Subcutaneous abdominal adipose tissue (tissue), 5 donors: ENCODE measurements around the gene NSG1.

Source experiments
- H3K27ac ChIP-seq: one replicate; pipeline ENCODE4 v1.7.0; 2013; ENCODE audit warnings: low read depth, mild to moderate bottlenecking, inconsistent platforms, low read length, moderate library complexity
- H3K27me3 ChIP-seq, 5 donors: one replicate each; pipeline ENCODE4 v1.7.0; 2013; ENCODE audit warnings: low read length in 5 of 5, inconsistent platforms in 1 of 5; ENCODE audit not compliant: control insufficient read depth in 5 of 5, insufficient read depth in 4 of 5
- H3K36me3 ChIP-seq, 5 donors: one replicate each; pipeline ENCODE4 v1.7.0; 2013; ENCODE audit warnings: low read length in 5 of 5; ENCODE audit not compliant: control insufficient read depth in 5 of 5, insufficient read depth in 5 of 5
- H3K4me1 ChIP-seq, 5 donors: one replicate each; pipeline ENCODE4 v1.7.0; 2013; ENCODE audit warnings: low read length in 5 of 5, mild to moderate bottlenecking in 3 of 5, moderate library complexity in 1 of 5; ENCODE audit not compliant: control insufficient read depth in 5 of 5, insufficient read depth in 5 of 5
- H3K4me3 ChIP-seq, 5 donors: one replicate each; pipeline ENCODE4 v1.7.0; 2013; ENCODE audit warnings: low read length in 5 of 5, low read depth in 1 of 5
- H3K9ac ChIP-seq, 5 donors: one replicate each; pipeline ENCODE4 v1.7.0; 2013; ENCODE audit warnings: low read length in 5 of 5, mild to moderate bottlenecking in 4 of 5, moderate library complexity in 3 of 5
- H3K9me3 ChIP-seq, 5 donors: one replicate each; pipeline ENCODE4 v1.7.0; 2013; ENCODE audit warnings: low read length in 5 of 5; ENCODE audit not compliant: control insufficient read depth in 5 of 5
- donor health status: healthy.
- donor health status: healthy.
- donor health status: healthy.
- donor health status: healthy.
- donor health status: healthy.

Gene NSG1

DNA sequence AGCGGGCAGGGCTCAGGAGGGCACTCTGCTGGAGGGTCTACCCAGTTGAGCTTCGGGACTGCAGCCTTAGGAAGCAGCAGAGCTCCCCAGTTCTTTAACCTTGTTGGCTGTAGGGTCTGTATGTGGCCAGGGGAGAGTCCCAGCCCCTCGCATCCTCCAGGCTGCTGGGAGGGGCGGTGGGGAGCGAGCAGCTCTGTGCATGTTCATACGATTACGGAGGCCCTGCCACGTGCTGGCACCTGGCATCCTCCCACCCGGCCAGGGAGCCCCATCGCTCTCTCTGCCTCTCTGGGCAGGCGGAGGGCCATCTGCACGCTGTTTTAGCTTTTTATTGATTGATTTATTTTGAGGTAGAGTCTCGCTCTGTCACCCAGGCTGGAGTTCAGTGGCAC, 21.2 kb downstream of the NSG1 start:
- no peaks in the 10 kb centered on the region for H3K4me1 ChIP-seq
- H3K27me3 ChIP-seq: peaks cover 15 to 44% (median 33%) of the 10 kb centered on the region in 5 donors
- H3K9ac ChIP-seq: no peak overlapping the region
- no peak overlapping the region for H3K27ac ChIP-seq
- no peaks in the 10 kb centered on the region for H3K9me3 ChIP-seq
- no peaks in the 10 kb centered on the region for H3K36me3 ChIP-seq
- no peak overlapping the region for H3K4me3 ChIP-seq

DNA sequence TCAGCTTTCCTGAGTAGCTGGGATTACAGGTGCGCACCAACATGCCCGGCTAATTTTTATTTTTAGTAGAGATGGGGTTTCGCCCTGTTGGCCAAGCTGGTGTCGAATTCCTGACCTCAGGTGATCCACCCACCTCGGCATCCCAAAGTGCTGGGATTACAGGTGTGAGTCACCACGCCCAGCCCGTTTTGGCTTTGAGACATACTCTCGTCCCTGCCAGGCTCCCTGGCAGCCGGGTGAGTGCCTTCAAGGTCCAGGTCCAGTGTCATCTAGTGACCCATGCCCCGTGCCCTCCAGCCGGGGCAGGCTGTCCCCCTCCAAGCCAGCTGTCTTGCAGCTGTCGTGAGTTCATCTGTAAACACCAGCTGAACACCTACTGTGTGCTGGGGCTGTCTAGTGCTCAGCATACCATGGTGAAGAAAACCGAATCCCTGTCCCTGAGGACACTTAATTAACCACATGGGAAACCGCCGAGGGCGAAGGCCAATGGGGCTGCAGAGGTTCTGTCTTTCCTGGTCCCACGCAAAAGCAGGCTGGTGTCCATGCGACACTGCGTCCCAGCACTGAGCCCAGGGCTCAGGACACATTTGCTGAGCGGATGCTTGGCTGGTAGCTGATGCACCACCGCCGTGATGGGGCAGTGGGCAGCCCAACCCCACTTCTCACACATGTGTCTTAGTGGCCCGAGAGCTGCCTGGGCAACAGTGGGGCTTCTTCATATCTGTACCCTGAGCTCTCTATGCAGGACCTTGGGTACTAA, 21.9 kb downstream of the NSG1 start:
- peaks cover 15 to 39% (median 27%) of the 10 kb centered on the region in 5 donors for H3K27me3 ChIP-seq

DNA sequence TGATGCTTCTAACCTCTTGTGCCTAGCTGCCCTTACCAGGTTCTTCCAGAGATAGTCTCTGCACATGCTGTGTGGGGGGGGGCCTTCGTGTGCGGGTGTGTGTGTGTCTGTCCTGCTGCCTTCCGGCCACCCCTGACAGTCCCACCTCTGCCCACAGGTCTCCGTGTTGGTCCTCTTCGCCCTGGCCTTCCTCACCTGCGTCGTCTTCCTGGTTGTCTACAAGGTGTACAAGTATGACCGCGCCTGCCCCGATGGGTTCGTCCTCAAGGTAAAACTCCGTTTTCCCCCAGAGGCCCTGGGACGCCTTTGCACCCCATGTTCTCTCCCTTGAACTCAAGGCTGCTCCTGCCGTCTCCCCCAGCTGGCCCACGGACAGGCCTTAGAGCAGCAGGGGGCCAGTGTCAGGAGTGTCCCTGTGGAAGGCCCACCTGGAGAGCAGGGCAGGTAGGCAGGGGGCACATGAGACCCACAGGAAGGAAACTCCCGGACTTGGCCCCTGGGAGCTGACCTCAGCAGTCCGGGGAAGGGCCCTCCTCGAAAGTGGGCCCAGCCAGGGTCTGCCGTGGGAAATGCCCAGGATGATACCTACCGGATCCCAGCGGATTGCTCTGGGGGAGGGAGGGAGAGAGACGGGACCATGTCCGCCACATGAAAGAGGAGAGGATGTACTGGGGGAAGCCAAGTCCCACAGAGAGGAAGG, 22.7 kb downstream of the NSG1 start:
- no peak overlapping the region for H3K9ac ChIP-seq
- no peaks in the 10 kb centered on the region for H3K9me3 ChIP-seq
- peaks cover 15 to 31% (median 25%) of the 10 kb centered on the region in 5 donors for H3K27me3 ChIP-seq
- H3K36me3 ChIP-seq: no peaks in the 10 kb centered on the region
- no peak overlapping the region for H3K4me3 ChIP-seq
- H3K27ac ChIP-seq: no peak overlapping the region
- H3K4me1 ChIP-seq: no peaks in the 10 kb centered on the region

More for the DNA sequence above, 21.9 kb downstream of the NSG1 start:
- no peaks in the 10 kb centered on the region for H3K36me3 ChIP-seq
- H3K4me3 ChIP-seq: no peak overlapping the region
- no peaks in the 10 kb centered on the region for H3K9me3 ChIP-seq
- H3K27ac ChIP-seq: no peak overlapping the region
- no peak overlapping the region for H3K9ac ChIP-seq
- H3K4me1 ChIP-seq: no peaks in the 10 kb centered on the region

DNA sequence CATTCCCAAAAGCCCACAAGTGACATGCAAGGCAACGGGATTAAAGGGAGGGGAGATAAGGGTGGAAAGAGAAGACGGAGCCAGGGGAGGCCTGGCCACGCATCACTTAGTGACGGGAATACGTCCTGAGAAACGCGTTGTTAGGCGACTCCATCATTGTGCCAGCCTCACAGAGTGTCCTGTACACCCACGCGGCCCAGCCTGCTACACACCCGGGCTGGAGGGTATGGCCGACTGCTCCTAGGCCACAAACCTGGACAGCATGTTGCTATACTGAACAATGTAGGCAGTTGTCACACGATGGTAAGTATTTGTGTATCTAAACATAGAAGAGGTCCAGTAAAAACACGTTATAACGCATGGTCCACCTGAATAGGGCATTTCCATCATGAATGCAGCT, 23.4 kb downstream of the NSG1 start:
- Histone ChIP-seq H3K36me3 (peaks cover 0 to 3% (median under 1%) of the 10 kb centered on the region in 5 donors), H3K27me3 (peaks cover 12 to 28% (median 20%) of the 10 kb centered on the region in 5 donors), H3K4me3 (no peak overlapping the region)

DNA sequence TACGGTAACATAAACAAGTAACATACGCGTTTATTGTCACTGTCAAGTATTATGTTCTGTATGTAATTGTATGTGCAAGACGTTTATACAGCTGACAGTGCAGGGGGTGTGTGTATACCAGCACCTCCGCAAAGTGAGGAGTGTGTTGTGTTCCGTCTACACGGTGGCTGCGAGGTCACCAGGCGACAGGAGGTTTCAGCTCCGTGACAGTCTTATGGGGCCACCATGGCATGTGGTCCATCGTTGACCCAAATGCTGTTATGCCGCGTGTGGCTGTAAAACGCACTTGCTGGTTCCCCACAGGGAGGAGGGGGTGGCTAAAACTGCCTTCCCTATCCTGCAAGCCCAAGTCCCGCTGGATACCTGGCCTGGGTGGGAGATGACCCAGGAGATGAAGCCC, 25.0 kb downstream of the NSG1 start:
- no peak overlapping the region for H3K4me3 ChIP-seq
- H3K4me1 ChIP-seq: no peaks in the 10 kb centered on the region
- peaks cover 2 to 22% (median 14%) of the 10 kb centered on the region in 5 donors for H3K27me3 ChIP-seq
- no peak overlapping the region for H3K9ac ChIP-seq
- H3K36me3 ChIP-seq: peaks cover 0 to 12% (median 11%) of the 10 kb centered on the region in 5 donors
- H3K9me3 ChIP-seq: peaks cover 0 to 6% (median 2%) of the 10 kb centered on the region in 5 donors
- no peak overlapping the region for H3K27ac ChIP-seq

More for the DNA sequence above, 23.4 kb downstream of the NSG1 start:
- Histone ChIP-seq H3K9me3 (no peaks in the 10 kb centered on the region), H3K9ac (no peak overlapping the region), H3K27ac (no peak overlapping the region), H3K4me1 (no peaks in the 10 kb centered on the region)

DNA sequence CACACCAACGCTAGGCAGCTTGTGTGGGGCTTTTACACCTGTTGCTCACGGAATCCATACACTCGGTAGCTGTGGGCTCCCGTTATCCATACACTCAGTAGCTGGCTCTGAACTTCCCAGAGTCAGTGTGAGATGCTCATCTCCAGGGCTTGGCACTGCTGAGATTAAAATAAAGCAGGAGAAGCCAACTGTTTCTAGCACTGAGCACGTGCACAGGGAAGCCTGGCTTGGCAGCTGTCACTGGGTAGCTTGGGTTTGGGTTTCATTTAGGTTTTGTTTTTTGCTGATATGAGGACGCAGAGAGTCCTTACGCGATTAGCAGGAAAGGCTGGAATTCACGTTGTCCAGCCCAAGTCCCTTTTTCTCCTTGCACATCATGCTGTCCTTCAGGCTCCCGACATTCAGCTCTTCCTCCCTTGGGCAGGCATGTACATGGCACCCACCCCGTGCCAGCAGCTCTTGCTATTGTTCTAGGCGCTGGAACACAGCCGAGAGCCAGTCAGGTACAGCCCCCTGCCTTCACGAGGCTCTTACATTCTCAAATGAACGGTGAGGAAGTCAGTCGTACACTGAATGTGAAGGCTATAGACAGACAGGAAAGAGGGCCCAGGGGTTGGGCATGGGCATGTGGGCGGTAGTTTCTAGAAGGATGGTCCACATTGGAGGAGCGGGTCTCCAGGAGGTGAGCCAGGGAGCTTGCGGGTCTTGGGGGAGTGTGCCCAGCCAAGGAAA, 25.9 kb downstream of the NSG1 start:
- H3K27me3 ChIP-seq: peaks cover 0 to 13% (median 6%) of the 10 kb centered on the region in 5 donors
- no peak overlapping the region for H3K9ac ChIP-seq
- H3K9me3 ChIP-seq: peaks cover 0 to 6% (median 2%) of the 10 kb centered on the region in 5 donors
- H3K4me3 ChIP-seq: no peak overlapping the region
- H3K27ac ChIP-seq: no peak overlapping the region
- H3K4me1 ChIP-seq: no peaks in the 10 kb centered on the region
- H3K36me3 ChIP-seq: peaks cover 0 to 15% (median 14%) of the 10 kb centered on the region in 5 donors

DNA sequence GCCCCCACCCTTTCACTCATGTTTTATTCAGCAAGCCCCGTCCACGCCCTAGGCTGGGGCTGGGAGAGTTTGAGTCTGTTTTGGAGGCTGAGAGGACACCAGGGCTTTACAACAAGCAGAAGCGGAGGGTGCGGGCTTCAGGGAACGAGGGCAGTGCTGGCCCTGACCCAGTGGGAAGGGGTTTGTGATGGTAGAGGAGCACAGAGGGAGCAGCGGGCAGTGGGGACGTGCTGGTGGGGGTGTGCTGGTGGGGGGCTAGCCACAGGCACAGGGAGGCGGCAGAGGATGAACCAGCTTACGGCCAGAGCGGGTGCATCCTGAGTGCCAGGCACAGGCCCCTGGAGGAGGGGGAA, 26.4 kb downstream of the NSG1 start:
- H3K36me3 ChIP-seq: peaks cover 0 to 20% (median 17%) of the 10 kb centered on the region in 5 donors
- peaks cover 0 to 6% (median 2%) of the 10 kb centered on the region in 5 donors for H3K9me3 ChIP-seq
- peaks cover 0 to 10% (median 6%) of the 10 kb centered on the region in 5 donors for H3K27me3 ChIP-seq
- no peak overlapping the region for H3K4me3 ChIP-seq
- H3K4me1 ChIP-seq: no peaks in the 10 kb centered on the region
- H3K27ac ChIP-seq: no peak overlapping the region
- no peak overlapping the region for H3K9ac ChIP-seq

DNA sequence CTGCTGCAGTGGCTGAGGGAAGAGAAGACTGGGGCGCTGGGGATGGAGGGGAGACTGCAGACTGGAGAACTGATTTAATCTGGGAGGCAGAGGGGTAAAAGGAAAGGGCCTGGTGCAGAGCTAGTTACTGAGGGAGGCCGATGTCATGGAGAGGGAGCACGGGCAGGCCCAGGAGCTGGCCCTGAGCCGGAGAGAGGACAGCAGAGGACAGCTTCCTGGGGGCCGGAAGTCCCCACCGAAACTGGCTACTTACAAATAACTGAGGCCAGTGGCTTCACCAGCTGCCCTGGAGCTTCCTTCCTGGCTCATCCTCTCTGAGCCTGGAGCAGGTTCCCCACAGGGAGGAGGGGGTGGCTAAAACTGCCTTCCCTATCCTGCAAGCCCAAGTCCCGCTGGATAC, 26.9 kb downstream of the NSG1 start:
- Histone ChIP-seq H3K4me1 (no peaks in the 10 kb centered on the region), H3K27me3 (peaks cover 0 to 8% (median 3%) of the 10 kb centered on the region in 5 donors), H3K36me3 (peaks cover 0 to 25% (median 22%) of the 10 kb centered on the region in 5 donors), H3K4me3 (no peak overlapping the region), H3K9me3 (peaks cover 0 to 6% (median 2%) of the 10 kb centered on the region in 5 donors), H3K27ac (no peak overlapping the region), H3K9ac (no peak overlapping the region)

DNA sequence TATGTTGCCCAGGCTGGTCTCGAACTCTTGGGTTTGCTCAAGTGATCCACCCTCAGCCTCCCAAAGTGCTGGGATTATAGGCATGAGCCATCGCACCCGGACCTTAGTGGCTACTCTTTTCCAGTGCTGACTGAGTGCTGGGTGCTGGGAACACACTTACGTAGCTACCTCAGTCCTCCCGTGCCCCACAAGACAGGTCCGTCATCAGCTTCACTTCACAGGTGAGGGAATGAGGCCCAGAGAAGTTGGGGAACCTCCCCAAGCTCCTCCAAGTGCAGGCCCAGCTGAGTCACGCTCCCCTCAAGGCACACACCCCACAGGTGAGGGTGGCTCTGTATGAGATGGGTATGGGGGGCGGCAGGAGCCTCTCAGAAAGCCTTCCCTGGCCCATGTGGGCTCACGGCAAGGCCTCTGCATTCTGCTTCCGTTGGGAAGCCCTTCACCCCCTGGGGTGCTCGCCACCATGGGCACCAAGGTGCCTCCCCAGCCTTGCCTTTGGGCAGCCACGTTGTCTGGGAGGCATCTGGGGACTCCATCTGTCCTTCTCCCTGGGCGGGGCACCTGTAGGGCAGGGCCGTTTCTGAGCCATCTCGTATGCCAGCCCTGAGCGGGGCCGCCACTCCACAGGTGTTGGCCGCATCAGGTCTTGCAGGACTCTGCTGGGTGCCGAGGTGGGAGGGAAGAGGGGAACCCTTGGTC, 28.4 kb downstream of the NSG1 start:
- peaks cover 0 to under 1% (median 0%) of the 10 kb centered on the region in 5 donors for H3K27me3 ChIP-seq
- H3K4me3 ChIP-seq: no peak overlapping the region
- no peaks in the 10 kb centered on the region for H3K4me1 ChIP-seq
- H3K27ac ChIP-seq: no peak overlapping the region
- no peak overlapping the region for H3K9ac ChIP-seq
- H3K9me3 ChIP-seq: peaks cover 0 to 6% (median 2%) of the 10 kb centered on the region in 5 donors
- H3K36me3 ChIP-seq: peaks cover 0 to 39% (median 36%) of the 10 kb centered on the region in 5 donors
